Mesodermal cell (in vitro differentiated cells): Measurements from ENCODE around the gene TDO2.

Experiments
- H3K27ac ChIP-seq: 2 replicates; pipeline ENCODE4 v1.7.0; 2013; ENCODE audit warnings: mild to moderate bottlenecking, low read depth, low read length, moderate library complexity; ENCODE audit not compliant: severe bottlenecking
- H3K36me3 ChIP-seq: 2 replicates; pipeline ENCODE4 v1.7.1; 2013; ENCODE audit warnings: mild to moderate bottlenecking, low read length, moderate library complexity; ENCODE audit not compliant: control insufficient read depth, insufficient read depth
- H3K4me1 ChIP-seq: one replicate; pipeline ENCODE4 v1.7.1; 2013; ENCODE audit warnings: mild to moderate bottlenecking, low read length; ENCODE audit not compliant: insufficient read depth, control insufficient read depth, poor library complexity, severe bottlenecking
- H3K4me3 ChIP-seq: 2 replicates; pipeline ENCODE4 v1.7.0; 2013; ENCODE audit warnings: low read length, control low read depth, mild to moderate bottlenecking; ENCODE audit not compliant: insufficient read depth, poor library complexity, severe bottlenecking; ENCODE audit errors: extremely low read depth
- H3K9me3 ChIP-seq: 2 replicates; pipeline ENCODE4 v1.7.1; 2013; ENCODE audit warnings: mild to moderate bottlenecking, low read length, moderate library complexity; ENCODE audit not compliant: control insufficient read depth
- WGBS, 2 experiments: methylation state at CpG; one replicate each; pipeline ENCODE4 v1.1.5; 2013; ENCODE audit warnings: missing lambda C conversion rate in 2 of 2; ENCODE audit not compliant: insufficient coverage in 2 of 2; 5-methylcytosine and 5-hydroxymethylcytosine counted together

TDO2 gene

GRCh38 chr4:155906554-155907247, 3.2 kb downstream of the TDO2 start:
- no peaks in the 10 kb centered on the region for H3K9me3 ChIP-seq
- 94 to 100% methylated on average over 3 to 4 of the region's 6 CpGs for WGBS, 2 experiments
- no peak overlapping the region for H3K27ac ChIP-seq
- H3K36me3 ChIP-seq: no peaks in the 10 kb centered on the region
- no peak overlapping the region for H3K4me3 ChIP-seq
- no peaks in the 10 kb centered on the region for H3K4me1 ChIP-seq

GRCh38 chr4:155907556-155907955, 4.1 kb downstream of the TDO2 start:
- H3K27ac ChIP-seq: no peak overlapping the region

GRCh38 chr4:155908187-155909139, 5.0 kb downstream of the TDO2 start:
- H3K9me3 ChIP-seq: no peaks in the 10 kb centered on the region
- no peak overlapping the region for H3K4me3 ChIP-seq
- no peak overlapping the region for H3K27ac ChIP-seq
- 93 to 97% methylated on average over 3 of the region's 4 CpGs for WGBS, 2 experiments
- H3K36me3 ChIP-seq: no peaks in the 10 kb centered on the region
- H3K4me1 ChIP-seq: no peaks in the 10 kb centered on the region

More at GRCh38 chr4:155907556-155907955, 4.1 kb downstream of the TDO2 start:
- H3K36me3 ChIP-seq: no peaks in the 10 kb centered on the region
- no peaks in the 10 kb centered on the region for H3K9me3 ChIP-seq
- H3K4me1 ChIP-seq: no peaks in the 10 kb centered on the region
- no CpG with 5 or more reads among the region's 1 CpG for WGBS, 2 experiments
- no peak overlapping the region for H3K4me3 ChIP-seq

GRCh38 chr4:155909615-155910226, 6.2 kb downstream of the TDO2 start:
- Histone ChIP-seq H3K27ac (no peak overlapping the region), H3K4me3 (no peak overlapping the region), H3K36me3 (no peaks in the 10 kb centered on the region), H3K9me3 (no peaks in the 10 kb centered on the region), H3K4me1 (no peaks in the 10 kb centered on the region)
- 100% methylated on average over 2 of the region's 3 CpGs; no CpG with 5 or more reads in 1 of the 2 experiments for WGBS, 2 experiments

GRCh38 chr4:155911905-155912304, 8.4 kb downstream of the TDO2 start:
- H3K27ac ChIP-seq: no peak overlapping the region
- H3K4me3 ChIP-seq: no peak overlapping the region
- 83 to 100% methylated on average over 1 of the region's 1 CpG for WGBS, 2 experiments
- H3K4me1 ChIP-seq: no peaks in the 10 kb centered on the region
- no peaks in the 10 kb centered on the region for H3K36me3 ChIP-seq
- no peaks in the 10 kb centered on the region for H3K9me3 ChIP-seq

- Histone ChIP-seq H3K4me3 (no peak overlapping the region), H3K9me3 (no peaks in the 10 kb centered on the region), H3K27ac (no peak overlapping the region), H3K4me1 (no peaks in the 10 kb centered on the region), H3K36me3 (no peaks in the 10 kb centered on the region)
- WGBS, 2 experiments: no CpG with 5 or more reads among the region's 5 CpGs
Measured at GRCh38 chr4:155914782-155915181, 11.3 kb downstream of the TDO2 start.

GRCh38 chr4:155921597-155921996, 18.1 kb downstream of the TDO2 start:
- WGBS, 2 experiments: 100% methylated on average over 1 of the region's 1 CpG
- no peak overlapping the region for H3K27ac ChIP-seq
- H3K9me3 ChIP-seq: no peaks in the 10 kb centered on the region

GRCh38 chr4:155924637-155925036, 21.1 kb downstream of the TDO2 start:
- Histone ChIP-seq H3K4me1 (no peaks in the 10 kb centered on the region), H3K27ac (no peak overlapping the region), H3K9me3 (no peaks in the 10 kb centered on the region), H3K36me3 (no peaks in the 10 kb centered on the region), H3K4me3 (no peak overlapping the region)
- WGBS, 2 experiments: 91 to 93% methylated on average over 3 of the region's 3 CpGs

More at GRCh38 chr4:155921597-155921996, 18.1 kb downstream of the TDO2 start:
- H3K4me1 ChIP-seq: no peaks in the 10 kb centered on the region
- H3K36me3 ChIP-seq: no peaks in the 10 kb centered on the region
- H3K4me3 ChIP-seq: no peak overlapping the region

GRCh38 chr4:155929833-155930232, 26.3 kb downstream of the TDO2 start:
- H3K4me1 ChIP-seq: no peaks in the 10 kb centered on the region
- H3K27ac ChIP-seq: no peak overlapping the region
- H3K9me3 ChIP-seq: no peaks in the 10 kb centered on the region
- no CpG with 5 or more reads among the region's 3 CpGs for WGBS, 2 experiments
- H3K4me3 ChIP-seq: no peak overlapping the region
- H3K36me3 ChIP-seq: no peaks in the 10 kb centered on the region

- no peak overlapping the region for H3K4me3 ChIP-seq
- H3K27ac ChIP-seq: no peak overlapping the region
- WGBS, 2 experiments: no CpG with 5 or more reads among the region's 2 CpGs
- no peaks in the 10 kb centered on the region for H3K9me3 ChIP-seq
- no peaks in the 10 kb centered on the region for H3K36me3 ChIP-seq
- no peaks in the 10 kb centered on the region for H3K4me1 ChIP-seq
Measured at GRCh38 chr4:155930330-155930729, 26.8 kb downstream of the TDO2 start.
